GM18907 (cell line): ENCODE data around the gene HOXB13.

Experiments
- ATAC-seq: cut with Tn5 transposase; IDR thresholded peaks from one replicate; pipeline ENCODE4 v1.9.1; 2021; ENCODE audit warnings: mild to moderate bottlenecking, moderate library complexity; ENCODE audit not compliant: unreplicated experiment

HOXB13 gene

DNA sequence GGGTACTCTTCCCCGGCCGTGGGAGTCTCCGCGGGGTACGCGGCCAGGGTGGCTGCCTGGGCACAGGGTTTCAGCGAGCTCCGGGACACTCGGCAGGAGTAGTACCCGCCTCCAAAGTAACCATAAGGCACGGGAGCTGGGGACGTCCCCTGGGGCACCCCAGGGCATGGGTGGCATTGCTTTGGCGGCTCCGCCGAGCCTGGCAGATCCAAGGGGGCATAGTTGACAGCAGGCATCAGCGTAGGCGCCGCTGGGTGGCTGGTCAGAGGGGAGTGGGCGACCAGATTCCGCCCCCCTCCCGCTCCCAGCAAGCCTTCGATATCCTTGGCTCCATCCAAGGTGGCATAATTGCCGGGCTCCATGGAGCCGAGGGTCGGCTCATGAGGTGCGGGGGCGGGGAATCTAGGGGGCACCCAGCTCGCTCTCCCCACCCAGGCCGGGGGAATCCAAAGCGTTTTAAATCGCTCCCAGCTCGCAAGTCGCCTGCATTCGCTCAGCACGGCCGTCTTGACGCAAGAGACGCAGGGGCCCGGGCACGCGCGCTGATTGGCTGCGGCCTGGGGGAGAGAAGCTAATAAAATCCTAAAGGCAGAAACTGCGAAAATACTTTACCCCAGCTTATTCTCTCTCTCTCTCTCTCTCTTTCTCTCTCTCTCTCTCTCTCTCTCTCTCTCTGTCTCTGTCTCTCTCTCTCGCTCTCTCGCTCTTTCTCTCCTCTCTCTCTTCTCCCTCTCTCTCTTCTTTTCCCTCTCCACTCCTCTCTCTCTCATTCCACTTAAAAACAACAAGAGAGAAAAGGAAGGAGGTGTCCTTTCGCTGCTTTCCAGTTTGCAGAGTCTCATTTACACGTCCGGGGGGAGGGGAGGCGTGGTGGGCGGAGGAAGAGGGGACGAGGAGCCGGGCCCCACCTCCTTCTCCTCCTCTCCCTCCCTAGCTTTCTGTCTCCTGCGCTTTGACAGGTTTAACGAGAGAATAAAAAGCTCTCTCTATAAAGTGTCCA is at the start of gene HOXB13:
TSS of gene HOXB13 (minus strand) at position 519 of the 1,000 bp plus-strand sequence. CDS start at position 362, 157 bp downstream.
- ATAC-seq: no peak

DNA sequence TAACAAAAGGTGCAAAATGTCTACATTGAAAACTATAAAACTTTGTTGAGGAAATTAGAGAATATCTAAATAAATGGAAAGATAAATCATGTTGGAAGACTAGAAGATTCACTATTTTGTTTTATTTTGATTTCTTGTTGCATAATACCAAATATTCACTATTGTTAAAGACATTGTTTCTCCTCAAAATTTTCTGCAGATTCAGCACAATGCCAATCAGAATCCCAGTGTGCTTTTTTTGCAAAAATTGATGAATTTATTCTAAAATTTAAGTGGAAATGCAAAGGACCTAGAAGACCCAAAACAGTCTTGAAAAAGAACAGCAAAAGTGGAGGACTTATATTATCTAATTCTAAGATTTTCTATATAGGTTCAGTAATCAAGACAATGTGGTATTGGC is 48.1 kb upstream of the HOXB13 start:
- ATAC-seq: no peak

DNA sequence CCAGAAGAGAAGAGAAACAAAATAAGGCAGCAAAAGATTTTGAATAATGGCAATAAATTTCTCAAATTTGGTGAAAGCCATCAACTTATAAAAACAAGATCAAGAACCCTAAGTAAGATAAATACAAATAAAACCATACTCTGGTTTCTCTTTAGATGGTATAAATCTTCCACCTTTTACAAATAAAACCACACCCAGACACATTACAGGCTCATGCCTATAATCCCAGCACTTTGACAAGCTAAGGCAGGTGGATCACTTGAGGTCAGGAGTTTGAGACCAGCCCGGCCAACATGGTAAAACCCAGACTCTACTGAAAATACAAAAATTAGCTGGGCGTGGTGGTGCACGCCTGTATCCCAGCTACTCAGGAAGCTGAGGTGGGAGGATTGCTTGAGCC is 44.7 kb upstream of the HOXB13 start:
- ATAC-seq: no peak

DNA sequence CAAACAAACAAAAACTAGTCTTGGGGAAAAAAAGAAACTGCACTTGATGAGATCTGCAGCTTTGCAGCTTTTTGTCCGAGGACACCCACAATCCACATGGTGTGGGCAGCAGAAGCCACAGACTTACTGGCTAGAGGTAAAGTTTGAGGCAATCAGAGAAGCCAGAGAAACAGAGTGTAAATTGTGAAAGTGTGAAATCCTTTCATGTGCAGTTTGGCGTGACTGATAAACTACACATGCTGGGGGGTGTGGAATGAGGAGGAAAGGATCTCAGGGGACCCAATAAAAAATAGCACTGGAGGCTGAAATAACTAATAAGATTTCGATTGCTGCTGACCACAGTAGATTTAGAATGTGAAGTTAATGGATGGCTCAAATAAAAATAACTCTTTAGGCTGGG is 42.4 kb upstream of the HOXB13 start:
- ATAC-seq: no peak

DNA sequence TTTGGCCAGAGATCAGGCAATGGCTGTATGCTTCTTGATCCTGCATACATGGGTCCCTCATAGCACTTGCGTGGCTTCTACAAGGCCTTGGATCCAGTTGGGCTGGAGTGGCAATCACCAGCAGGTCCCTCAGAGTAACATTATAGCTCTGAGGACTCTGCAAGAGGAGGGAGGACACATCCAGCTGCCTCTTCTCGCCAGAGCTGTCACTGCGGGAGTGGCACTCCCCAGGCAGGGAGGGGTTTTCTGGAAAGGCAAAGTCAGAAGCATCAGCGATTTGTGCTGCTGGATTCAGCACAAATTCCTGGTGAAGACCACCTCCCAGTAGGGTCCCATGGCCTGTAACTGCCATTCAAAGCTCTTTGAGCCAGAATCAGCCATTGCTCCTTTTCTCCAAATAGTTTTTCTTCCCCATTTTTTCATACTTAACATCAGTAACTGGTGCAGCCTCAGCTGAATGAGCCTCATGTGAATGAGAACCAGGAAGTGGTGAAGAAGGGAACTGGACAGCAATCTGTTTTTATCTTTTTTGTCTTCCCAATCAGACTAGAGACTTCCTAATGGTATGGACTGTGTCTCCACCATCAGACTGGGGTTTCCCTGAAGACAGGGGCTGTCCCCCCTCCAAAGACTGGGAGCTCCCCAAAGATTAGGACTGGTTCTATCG is 40.6 kb upstream of the HOXB13 start:
- no peak for ATAC-seq

DNA sequence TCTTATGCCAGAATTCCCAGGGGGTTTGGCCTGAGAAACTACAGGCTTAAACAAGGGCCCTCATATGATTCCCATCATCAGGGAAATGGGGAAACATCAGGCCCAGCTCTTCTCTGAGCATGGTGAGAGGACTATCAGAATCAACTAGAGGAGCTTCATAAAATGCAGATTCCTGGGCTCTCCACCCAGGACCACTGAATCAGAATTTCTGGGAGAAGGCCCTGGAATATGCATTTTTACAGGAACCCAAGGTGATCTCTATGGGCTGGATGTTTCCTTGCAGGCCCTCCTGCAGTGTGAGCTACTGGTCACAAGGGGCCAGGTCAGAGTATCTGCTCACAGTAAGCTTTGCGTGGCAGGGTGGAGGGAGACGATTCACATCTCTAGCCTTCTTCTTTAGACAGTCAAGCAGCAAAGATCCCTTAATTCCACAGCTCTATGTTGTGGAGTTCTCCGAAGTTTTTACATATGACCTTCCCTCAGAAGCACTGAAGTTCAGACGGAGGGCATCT is 38.8 kb upstream of the HOXB13 start:
- no peak for ATAC-seq

DNA sequence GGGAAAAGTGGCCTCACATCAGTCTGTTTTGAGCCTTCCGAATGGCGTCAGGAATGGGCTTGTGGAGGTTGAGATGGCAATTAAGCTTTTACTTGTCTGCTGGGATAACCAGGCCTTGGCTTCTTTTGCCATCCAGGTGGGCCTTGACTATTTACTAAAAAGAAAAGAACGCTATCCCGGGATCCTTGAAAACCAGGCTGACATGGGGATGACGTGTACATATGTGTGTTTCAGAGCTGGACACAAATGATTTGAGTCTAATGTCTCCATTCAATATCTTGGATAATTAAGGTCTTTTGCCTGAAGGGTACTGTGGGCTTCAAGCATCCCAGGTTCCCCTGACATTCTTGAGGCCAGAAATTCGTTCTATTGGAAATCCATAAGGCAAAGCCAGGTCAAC is 32.6 kb upstream of the HOXB13 start:
- ATAC-seq: no peak

DNA sequence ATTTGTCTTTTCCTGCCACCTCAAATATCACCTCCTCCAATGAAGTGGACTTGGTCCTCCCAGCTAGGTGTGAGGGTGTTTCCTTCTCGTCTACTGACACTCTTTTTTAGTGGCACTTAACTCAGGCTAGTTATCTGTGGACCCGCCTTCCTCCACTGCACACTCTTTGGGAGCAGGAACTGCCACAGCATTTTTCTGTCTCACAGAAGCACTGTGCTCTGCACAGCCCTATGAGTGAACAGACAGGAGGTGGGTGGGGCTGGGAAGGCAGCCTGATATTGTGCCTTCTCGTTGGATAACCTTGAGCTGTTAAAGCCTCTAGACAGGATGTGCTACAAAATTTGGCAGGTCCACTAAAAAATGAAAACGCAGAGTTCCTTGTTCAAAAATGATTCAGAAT is 31.9 kb upstream of the HOXB13 start:
- ATAC-seq: no peak

DNA sequence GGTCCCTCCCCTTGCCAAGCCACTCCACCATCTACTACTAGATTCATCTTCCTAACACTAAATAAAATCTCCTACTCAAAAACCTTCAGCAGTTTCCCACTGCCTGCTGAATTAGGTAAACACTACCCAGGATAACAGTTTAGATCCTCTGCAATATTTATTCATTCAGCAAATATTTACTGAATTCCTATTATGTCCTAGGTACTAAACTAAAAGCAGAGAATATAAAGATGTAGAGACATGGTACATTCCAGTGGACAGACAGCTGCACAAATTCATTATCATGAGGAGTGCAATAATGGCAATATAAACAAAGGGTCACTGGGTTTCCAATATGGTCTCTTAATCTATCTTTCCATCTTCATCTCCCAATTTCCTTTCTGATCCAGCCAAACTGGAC is 30.7 kb upstream of the HOXB13 start:
- no peak for ATAC-seq

DNA sequence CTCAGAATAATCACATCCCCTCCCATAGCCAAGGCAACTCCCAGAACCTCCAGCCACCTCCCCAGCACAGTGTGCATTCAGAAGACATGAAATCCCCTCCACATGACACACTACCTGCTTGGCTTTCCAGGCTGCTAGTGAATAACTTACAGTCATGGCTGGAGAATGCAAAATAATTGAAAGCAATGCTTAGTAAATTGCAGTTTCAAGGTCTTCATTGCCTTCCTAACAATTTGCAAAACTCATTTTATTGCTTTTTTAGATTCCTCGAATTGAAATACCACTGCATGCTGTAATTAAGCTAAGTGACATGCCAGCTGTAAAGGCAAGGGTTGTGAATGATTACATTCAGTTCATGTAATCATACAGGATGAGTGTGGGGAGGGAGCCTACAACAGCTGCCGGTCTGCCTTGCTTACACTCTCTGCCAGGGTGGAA is 29.0 kb upstream of the HOXB13 start:
- no peak for ATAC-seq

DNA sequence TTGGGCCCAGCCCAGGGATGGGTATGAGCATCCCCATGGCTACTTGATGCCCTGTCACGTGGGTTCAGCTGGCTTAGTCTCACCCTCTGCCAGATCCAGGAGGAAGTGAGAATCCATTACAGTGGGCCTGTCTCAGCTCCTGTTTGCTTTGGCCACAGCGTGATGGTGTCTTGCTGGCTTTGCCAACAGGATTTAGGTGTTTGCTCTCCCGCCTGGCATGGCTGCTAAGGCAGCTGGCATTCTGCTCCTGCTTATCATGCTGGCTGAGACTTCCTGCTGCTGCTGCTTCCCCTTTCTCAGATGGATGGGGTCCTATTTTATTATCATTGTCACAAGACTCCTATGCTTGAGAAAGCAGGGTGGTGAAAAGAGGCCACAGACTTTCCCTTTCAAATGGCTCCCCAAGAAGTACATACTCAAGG is 28.3 kb upstream of the HOXB13 start:
- ATAC-seq: no peak

DNA sequence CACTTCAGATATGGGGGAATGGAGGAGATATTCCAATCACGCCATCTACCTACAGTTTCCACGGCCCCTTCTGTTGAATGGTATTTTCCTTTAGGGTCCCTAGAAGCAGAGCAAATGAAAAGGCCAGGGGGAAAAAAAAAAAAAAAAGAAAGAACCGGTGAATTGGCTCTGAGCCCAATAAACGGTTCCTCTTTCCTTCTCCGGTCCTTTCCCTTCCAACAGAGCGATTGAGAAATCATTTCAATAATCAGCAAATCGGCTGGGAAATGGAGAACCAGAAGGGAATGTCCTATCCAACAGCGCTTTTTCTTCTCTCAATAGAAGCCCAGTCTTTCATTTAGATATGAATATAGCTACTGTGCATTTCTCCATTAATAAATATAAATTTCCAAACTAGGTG is 26.8 kb upstream of the HOXB13 start:
- no peak for ATAC-seq

DNA sequence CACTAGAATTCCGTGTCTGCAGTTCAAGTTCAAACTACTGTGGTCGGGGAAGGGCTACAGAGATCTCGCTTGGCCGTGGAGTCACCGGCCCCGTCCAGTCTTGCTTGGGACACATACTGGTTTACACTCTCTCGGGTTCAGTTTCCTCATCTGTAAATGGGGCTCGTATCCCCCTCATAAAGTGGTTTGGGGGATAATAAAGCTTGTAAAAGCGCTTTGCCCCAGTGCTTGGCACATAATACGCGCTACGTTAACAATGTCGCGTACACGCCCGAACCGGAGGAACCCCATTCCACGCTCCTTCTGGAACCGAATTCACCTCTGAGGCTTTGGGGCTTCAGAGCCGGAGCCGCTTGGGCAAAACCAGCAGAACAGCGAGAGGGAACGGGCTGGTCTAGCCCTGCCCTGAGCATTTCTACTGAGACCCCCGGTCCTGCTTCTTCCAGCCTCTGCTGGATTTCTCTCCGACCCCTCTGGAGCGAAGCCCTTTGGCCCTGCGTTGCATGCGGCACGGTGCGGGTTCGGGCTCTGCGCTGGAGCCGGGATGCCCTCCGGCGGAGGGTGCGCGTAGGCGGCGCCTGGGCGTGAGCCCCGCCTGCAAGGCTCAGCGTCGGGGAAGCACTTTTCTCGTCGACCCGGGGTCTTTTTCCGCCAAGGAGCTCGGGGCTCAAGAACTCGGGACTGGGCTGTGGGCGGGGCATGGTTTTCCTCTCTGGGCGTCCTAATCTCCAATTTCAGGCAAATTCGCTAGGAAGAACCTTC is 26.1 kb upstream of the HOXB13 start:
- ATAC-seq: no peak

DNA sequence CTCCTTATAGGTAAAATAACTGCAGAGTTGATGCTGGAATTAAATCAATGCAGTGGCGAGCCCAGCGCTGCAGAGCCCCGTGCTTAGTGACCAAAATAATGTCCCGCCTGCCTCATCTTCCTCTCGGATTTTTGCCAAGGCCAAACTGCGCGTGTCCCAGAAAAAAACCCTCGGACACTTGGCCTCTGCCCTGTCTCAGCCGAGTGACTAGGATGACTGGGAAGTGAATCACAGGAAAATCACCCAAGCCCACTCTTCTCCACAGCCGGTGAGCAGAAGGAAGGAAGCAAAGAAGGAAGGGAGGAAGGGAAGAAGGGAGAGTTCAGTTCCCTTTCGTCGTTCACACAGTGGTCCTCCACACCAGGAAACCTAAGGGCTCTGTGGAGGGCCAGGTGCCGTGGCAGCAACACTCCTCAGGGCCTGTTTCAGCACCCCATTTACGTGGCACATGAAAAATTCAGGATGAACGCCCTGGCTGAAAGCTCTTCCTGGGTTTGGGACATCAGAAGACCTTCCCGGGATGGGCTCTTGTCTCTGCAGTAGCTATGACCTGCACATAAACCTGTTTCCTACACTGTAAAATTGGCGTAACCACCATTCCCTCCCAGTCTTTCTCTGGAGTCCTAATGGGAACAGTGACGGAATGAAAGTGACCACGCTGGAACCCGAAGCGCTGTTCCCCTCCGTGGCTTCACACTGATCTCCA is 25.4 kb upstream of the HOXB13 start:
- ATAC-seq: no peak

DNA sequence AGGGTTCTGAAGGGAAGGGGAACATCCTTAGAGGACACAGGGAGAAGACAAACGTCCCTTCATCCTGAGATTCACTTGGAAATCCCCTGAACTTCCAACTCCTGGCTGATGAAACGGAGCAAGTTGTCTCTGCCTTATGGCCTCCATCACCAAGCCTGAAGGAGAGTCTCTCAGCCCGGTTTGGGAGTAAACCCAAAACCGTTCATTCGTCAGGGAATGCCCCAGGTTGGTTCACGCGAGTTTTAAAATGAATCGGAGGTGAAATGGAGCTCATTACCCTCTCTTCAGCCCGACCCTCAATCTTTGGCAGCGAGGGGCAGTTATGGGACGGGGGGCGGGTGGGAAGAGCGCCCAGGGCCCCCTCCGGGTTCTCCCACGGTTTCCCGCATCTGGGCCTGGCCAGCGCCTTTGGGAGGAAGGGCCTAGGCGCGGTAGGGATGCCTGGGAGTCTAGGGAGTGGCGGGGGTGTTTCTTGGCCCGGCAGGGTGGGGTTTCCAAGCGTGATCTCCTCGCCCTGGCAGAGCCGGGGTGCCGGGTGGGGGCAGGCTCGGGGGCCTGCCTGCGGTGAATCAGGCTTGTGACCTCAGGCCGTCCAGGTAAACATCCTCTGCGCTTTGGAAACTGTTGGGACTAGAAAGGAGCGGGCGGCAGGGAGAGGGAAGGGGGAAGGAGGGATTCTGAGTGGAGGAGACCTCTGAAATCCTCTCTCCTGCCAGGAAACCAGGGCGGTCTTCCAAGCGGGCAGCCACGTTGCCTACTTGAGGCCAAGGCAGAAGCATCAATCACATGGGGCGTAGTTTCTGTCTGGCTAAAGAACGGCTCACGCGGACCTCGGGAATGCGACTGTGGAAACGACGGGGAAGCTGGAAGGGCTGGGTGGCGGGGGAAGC is 24.1 kb upstream of the HOXB13 start:
- no peak for ATAC-seq

DNA sequence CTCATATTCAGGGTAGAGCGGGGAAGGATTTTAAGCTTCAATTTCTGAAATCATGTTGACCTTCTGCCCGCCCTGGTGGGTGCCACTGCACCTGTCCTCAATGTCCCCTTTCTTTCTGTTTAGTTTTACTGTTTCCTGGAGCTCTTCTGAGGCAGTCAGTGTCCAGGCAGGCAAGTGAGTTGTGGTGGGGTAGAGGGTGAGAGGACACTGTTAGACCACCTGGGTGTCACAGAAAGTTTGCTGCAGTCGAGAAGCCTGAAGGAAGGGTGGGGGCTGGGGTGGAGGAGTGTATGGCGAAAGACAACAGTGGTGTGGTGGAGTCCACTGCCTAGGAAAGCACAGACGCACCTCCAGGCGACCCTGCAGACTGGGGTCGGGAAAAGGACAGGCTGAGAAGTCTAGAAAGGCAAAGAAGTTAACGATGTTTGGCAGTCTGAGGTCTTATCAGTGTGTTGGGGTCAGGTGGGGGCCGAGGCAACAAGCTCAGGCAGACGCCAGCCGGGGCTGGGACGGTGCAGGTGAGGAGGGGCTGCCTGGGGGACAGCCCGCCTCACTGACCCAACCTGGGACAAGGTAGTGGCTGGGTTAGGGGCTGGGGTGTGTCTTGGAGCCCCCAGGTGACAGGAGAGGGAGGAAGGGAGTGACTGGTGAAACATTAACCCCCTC is 23.3 kb upstream of the HOXB13 start:
- ATAC-seq: no peak

DNA sequence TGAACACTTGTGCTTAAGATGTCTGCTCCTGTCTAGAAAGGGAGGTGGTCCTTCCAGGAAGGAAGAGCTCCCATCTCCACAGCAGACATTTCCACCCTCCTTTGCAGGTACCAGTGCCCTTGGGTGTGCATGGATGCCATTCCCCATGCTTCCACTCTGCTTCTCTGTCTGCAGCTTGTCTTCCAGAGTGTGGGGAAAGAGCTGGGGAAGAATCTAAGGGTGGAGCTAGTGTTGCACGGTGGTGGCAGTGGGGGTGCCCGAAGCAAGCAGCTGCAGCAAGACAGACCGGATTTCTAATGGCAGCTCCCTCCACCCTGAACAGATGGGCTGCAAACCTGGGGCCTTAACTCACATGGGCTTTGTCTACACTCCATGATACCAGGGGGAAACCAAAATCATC is 22.6 kb upstream of the HOXB13 start:
- ATAC-seq: no peak

DNA sequence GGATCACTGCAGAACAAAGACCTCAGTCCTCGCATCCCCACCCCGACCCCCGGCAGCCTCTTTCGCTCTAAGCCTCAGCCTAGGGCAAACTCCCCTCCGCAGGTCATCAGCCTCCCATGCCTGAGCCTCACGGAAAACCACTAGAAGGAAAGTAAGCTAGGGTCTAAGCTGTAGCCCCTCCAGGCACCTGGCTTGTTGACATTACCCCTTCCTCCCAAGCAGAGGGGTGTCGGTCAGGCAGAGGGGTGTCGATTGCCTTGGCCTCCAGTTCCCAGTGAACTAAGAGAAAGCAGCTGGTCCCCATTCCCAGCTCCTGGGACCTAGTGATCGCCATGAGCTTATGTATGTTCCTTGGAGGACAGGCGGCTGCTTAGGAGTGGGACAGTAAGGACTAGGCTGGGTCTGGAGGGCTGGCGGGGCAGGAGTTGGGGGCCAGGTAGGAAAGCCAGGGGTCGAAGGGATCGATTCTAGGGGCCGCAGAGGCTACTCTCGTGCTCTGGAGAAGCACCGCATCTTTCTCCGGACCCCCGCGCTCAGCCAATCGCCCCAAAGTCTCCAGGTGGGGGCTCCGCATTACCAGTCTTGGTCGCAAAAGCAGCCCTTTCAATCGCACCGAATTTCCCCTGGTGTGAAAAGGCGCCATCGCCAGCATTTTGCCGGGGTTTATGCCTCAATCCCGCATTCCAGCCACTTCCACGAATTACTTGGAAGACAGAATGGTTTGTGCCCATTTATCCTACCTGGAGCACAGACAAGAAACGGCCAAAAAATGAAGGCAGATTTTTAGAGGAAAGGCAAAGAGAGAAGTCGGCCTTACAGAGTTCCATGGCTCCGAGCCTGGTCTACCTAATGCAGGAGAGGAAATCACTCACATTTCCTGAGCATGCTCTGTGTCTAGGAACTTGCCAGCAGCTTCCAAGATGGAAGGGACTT is 21.3 kb upstream of the HOXB13 start:
- ATAC-seq: no peak
